ENCODE data around the gene ROPN1L. TPM values are rescaled to one million over a fixed set of nuclear protein-coding genes. Genes with fewer than 3 reads are reported as not detected.

ROPN1L gene
- total and polyA plus RNA-seq, 2 of the 8 experiments (the other 6 are each of a cell fraction or from before 2014, with no cell fraction given): 0.24 to 0.73 TPM

- H3K4me2 ChIP-seq (ENCODE audit: insufficient read depth in 1 of 2, low read depth in 2 of 2, low read length in 2 of 2): no peak overlapping the region
- H3K4ac ChIP-seq (replicated peaks; ENCODE audit: insufficient read length, low read depth, low read length): no peak overlapping the region
- POLR2A ChIA-PET (ENCODE audit: partially characterized antibody): no interaction called here
- H3K56ac ChIP-seq (replicated peaks; ENCODE audit: insufficient read length, low read depth, low read length): no peak overlapping the region
- no peaks in the 10 kb centered on the region for H3K79me2 ChIP-seq (ENCODE audit: control insufficient read depth in 1 of 2, insufficient read depth in 2 of 2, low read length in 2 of 2)
- H4K20me1 ChIP-seq (replicated peaks in 1 of 2; ENCODE audit: control insufficient read depth in 1 of 2, insufficient read depth in 2 of 2, low read length in 2 of 2): no peaks in the 10 kb centered on the region
- no peak overlapping the region for H3K27ac ChIP-seq (ENCODE audit: low read depth, low read length)
- CTCF ChIA-PET (ENCODE audit: partially characterized antibody): interaction anchor here (0.9 to 13.8 kb wide), 7 partner anchors 80 to 253 kb away, joined by 3 to 199 read pairs (median 5); no protein-coding TSS in a partner anchor
- H2AFZ ChIP-seq (ENCODE audit: low read length): no peak overlapping the region
- H2BK20ac ChIP-seq (ENCODE audit: low read length): no peak overlapping the region
- no peak overlapping the region for H3K4me3 ChIP-seq (ENCODE audit: extremely low read depth in 1 of 4, insufficient read depth in 2 of 4, low read depth in 3 of 4, low read length in 4 of 4)
- H4K91ac ChIP-seq (replicated peaks; ENCODE audit: insufficient read length, low read length): no peak overlapping the region
- H3K36me3 ChIP-seq (ENCODE audit: control insufficient read depth in 2 of 4, insufficient read depth in 4 of 4, low read length in 3 of 4): no peaks in the 10 kb centered on the region
- H3K9ac ChIP-seq (replicated peaks in 1 of 4; ENCODE audit: extremely low read depth in 1 of 4, low read depth in 3 of 4, low read length in 3 of 4): no peak overlapping the region
- no peak overlapping the region for H3K23ac ChIP-seq (ENCODE audit: insufficient read length)
- no peak overlapping the region for H2BK5ac ChIP-seq (ENCODE audit: low read depth, low read length)
- H3K18ac ChIP-seq (ENCODE audit: extremely low read depth, low read length): no peak overlapping the region
- peaks cover 0 to 4% (median 3%) of the 10 kb centered on the region in 4 experiments; a peak in 4 of 7 replicates for H3K4me1 ChIP-seq (replicated peaks in 1 of 4; ENCODE audit: control insufficient read depth in 3 of 4, insufficient read depth in 4 of 4, low read length in 3 of 4)
- no peak overlapping the region for H4K5ac ChIP-seq (ENCODE audit: insufficient read length, low read depth, low read length)
- FAIRE-seq (no peak), DNase-seq (ENCODE audit: low read depth in 1 of 2, low spot score in 2 of 2) (no peak)
- no peaks in the 10 kb centered on the region for H3K9me3 ChIP-seq (ENCODE audit: insufficient read depth in 2 of 2, low read depth in 1 of 2, low read length in 1 of 2)
- WGBS, 2 experiments (ENCODE audit: extremely low coverage in 1 of 2, insufficient coverage in 1 of 2, insufficient read length in 1 of 2, insufficient replicate concordance in 2 of 2, low coverage in 1 of 2, low lambda C conversion rate in 2 of 2, missing lambda C conversion rate in 1 of 2): 92% methylated on average over 11 of the region's 11 CpGs; no CpG with 5 or more reads in 1 of the 2 experiments
- H2BK12ac ChIP-seq (ENCODE audit: low read depth, low read length): no peak overlapping the region
- H3K23me2 ChIP-seq (ENCODE audit: low read depth, low read length): no peaks in the 10 kb centered on the region
- H3K14ac ChIP-seq (ENCODE audit: insufficient read length): no peak overlapping the region
- no peak overlapping the region for H2BK15ac ChIP-seq (ENCODE audit: low read length)
- no peak overlapping the region for H2AK5ac ChIP-seq (ENCODE audit: low read depth, low read length)
- H3K79me1 ChIP-seq (ENCODE audit: low read depth, low read length): no peaks in the 10 kb centered on the region
- H4K8ac ChIP-seq (ENCODE audit: extremely low read depth, insufficient read depth, low read length): no peak overlapping the region
- H2BK120ac ChIP-seq (replicated peaks; ENCODE audit: low read depth, low read length): no peak overlapping the region
- H3K27me3 ChIP-seq (replicated peaks in 1 of 4; ENCODE audit: control insufficient read depth in 3 of 4, extremely low read depth in 1 of 4, insufficient read depth in 3 of 4, low read length in 3 of 4): no peaks in the 10 kb centered on the region
- TF ChIP-seq USF2 (IDR thresholded peaks at IDR 0.05; ENCODE audit: low read length) (no peak), CREB1 (IDR thresholded peaks at IDR 0.05) (no peak), E2F6 (IDR thresholded peaks at IDR 0.05) (no peak), CTCF (IDR thresholded peaks at IDR 0.05; ENCODE audit: control extremely low read depth in 1 of 3, insufficient read depth in 1 of 3, low read depth in 1 of 3, low read length in 3 of 3) (no peak), PHF8 (conservative IDR thresholded peaks at IDR 0.05; ENCODE audit: low read depth, low read length) (no peak), RBBP5 (IDR thresholded peaks at IDR 0.05; ENCODE audit: borderline replicate concordance, low read depth, low read length) (no peak), CHD1 (IDR thresholded peaks at IDR 0.05; ENCODE audit: low read depth, low read length) (no peak), HDAC6 (IDR thresholded peaks at IDR 0.05; ENCODE audit: low read depth, low read length) (no peak), SP2 (IDR thresholded peaks at IDR 0.05; ENCODE audit: low read length) (no peak)
These were observed 7.2 kb downstream of the ROPN1L start for GRCh38 chr5:10448754-10449360.

Measured in H1 (cell line).